ENCODE results near the gene IRF9. TPM values are rescaled to one million over a fixed set of nuclear protein-coding genes. Genes with fewer than 3 reads are reported as not detected.

Gene IRF9
- total and polyA plus RNA-seq, 2 of the 13 experiments (the other 11 are each of a cell fraction or from before 2014, with no cell fraction given) = 14.9 to 49.7 TPM

- TF ChIP-seq, protein P1, sequence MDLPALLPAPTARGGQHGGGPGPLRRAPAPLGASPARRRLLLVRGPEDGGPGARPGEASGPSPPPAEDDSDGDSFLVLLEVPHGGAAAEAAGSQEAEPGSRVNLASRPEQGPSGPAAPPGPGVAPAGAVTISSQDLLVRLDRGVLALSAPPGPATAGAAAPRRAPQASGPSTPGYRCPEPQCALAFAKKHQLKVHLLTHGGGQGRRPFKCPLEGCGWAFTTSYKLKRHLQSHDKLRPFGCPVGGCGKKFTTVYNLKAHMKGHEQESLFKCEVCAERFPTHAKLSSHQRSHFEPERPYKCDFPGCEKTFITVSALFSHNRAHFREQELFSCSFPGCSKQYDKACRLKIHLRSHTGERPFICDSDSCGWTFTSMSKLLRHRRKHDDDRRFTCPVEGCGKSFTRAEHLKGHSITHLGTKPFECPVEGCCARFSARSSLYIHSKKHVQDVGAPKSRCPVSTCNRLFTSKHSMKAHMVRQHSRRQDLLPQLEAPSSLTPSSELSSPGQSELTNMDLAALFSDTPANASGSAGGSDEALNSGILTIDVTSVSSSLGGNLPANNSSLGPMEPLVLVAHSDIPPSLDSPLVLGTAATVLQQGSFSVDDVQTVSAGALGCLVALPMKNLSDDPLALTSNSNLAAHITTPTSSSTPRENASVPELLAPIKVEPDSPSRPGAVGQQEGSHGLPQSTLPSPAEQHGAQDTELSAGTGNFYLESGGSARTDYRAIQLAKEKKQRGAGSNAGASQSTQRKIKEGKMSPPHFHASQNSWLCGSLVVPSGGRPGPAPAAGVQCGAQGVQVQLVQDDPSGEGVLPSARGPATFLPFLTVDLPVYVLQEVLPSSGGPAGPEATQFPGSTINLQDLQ (CRISPR knock-in tag; IDR thresholded peaks at IDR 0.05) = no peak
- TF ChIP-seq MTA3 (CRISPR knock-in tag; IDR thresholded peaks at IDR 0.05) (no peak), ZMAT3 (CRISPR knock-in tag; conservative IDR thresholded peaks at IDR 0.05) (no peak), NR2F1 (CRISPR knock-in tag; IDR thresholded peaks at IDR 0.05) (peak in 1 of 2 experiments; percentile 44; a peak in 1 of 4 replicates), AGO1 (IDR thresholded peaks at IDR 0.05; ENCODE audit: low read depth, low read length, poor library complexity, severe bottlenecking) (peak; percentile 72), ZNF451 (CRISPR knock-in tag; IDR thresholded peaks at IDR 0.05) (no peak), ZKSCAN1 (IDR thresholded peaks at IDR 0.05; ENCODE audit: low read length) (no peak), ZNF790 (CRISPR knock-in tag; IDR thresholded peaks at IDR 0.05; ENCODE audit: borderline replicate concordance) (no peak), TGIF2 (CRISPR knock-in tag; IDR thresholded peaks at IDR 0.05) (no peak), PHF20 (CRISPR knock-in tag; IDR thresholded peaks at IDR 0.05) (no peak), ZNF20 (CRISPR knock-in tag; IDR thresholded peaks at IDR 0.05) (no peak), IRF1 (CRISPR knock-in tag; IDR thresholded peaks at IDR 0.05; ENCODE audit: low read depth) (no peak), ZMAT5 (CRISPR knock-in tag; IDR thresholded peaks at IDR 0.05; ENCODE audit: borderline replicate concordance, low read depth) (no peak), ATF7-NPFF (CRISPR knock-in tag; IDR thresholded peaks at IDR 0.05; ENCODE audit: low read depth) (peak; percentile 43; the same call in 1 of the 2 replicates), ZNF326 (CRISPR knock-in tag; IDR thresholded peaks at IDR 0.05; ENCODE audit: borderline replicate concordance) (no peak), CENPT (CRISPR knock-in tag; IDR thresholded peaks at IDR 0.05; ENCODE audit: low read depth) (0 out of 2 replicates have a peak, but pooled peaks have one; percentile 18), ZNF468 (CRISPR knock-in tag; IDR thresholded peaks at IDR 0.05) (no peak), MBD4 (IDR thresholded peaks at IDR 0.05; ENCODE audit: borderline replicate concordance, low read length) (no peak)
- TF ChIP-seq, protein P2, sequence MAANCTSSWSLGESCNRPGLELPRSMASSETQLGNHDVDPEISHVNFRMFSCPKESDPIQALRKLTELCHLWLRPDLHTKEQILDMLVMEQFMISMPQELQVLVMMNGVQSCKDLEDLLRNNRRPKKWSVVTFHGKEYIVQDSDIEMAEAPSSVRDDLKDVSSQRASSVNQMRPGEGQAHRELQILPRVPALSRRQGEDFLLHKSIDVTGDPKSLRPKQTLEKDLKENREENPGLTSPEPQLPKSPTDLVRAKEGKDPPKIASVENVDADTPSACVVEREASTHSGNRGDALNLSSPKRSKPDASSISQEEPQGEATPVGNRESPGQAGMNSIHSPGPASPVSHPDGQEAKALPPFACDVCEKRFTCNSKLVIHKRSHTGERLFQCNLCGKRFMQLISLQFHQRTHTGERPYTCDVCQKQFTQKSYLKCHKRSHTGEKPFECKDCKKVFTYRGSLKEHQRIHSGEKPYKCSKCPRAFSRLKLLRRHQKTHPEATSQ (CRISPR knock-in tag; IDR thresholded peaks at IDR 0.05; ENCODE audit: borderline replicate concordance) = no peak
Measured at GRCh38 chr14:24138396-24139271, 22.4 kb upstream of the IRF9 start (continued).

All from HepG2 (cell line).